ENCODE data around the gene EVX2. TPM values are rescaled to one million over a fixed set of nuclear protein-coding genes. Genes with fewer than 3 reads are reported as not detected.

The EVX2 gene
- total RNA-seq, 2 donors from 2014 or later = not detected

DNA sequence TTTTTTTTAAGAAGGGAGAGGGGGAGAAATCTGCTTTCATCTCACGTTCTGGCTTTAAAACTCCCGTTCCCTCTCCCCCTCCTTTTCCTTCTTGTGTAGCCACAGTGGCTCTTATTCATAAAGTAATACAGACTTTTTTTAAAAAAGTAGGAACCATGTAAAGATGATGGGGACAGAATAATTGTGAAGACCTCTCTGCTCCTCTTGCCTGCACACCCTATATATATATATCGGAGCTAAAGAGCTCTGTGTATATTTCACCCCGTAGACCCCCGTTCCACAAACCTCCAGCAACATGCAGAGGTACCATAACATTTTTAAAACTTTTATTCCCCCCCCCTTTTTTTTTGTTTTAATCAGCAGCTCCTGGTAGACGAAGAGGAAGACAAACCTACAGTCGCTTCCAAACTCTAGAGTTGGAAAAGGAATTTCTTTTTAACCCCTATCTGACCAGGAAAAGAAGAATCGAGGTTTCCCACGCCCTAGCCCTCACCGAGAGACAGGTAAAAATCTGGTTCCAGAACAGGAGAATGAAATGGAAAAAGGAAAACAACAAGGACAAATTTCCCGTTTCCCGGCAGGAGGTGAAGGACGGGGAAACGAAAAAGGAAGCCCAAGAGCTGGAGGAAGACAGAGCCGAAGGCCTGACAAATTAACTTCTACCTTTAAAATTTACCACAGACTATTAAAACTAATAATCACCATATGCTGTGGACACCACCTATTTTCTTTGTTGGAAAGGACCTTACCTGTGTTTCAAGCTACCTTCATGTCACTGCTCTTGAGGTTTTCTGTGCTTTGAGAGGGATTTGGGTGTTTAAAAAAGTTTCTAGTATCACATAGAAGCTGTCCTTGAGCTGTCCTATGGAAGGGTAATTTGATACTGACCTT lies 47.4 kb upstream of the EVX2 start:
- peak overlapping the region; percentile 85 for H3K4me3 ChIP-seq
- DNase-seq (ENCODE audit: low spot score) (no peak), ATAC-seq (ENCODE audit: insufficient number of reproducible peaks, low FRiP score, low read depth) (no peak)
- no peaks in the 10 kb centered on the region for H3K27me3 ChIP-seq (replicated peaks; ENCODE audit: insufficient read depth)
- no peak for TF ChIP-seq CTCF (IDR thresholded peaks at IDR 0.05)
- peak overlapping the region in 1 of 2 donors; percentile 91 for H3K27ac ChIP-seq
- H3K4me1 ChIP-seq (ENCODE audit: control insufficient read depth in 1 of 2, low read depth in 2 of 2) = peaks cover 12 to 47% of the 10 kb centered on the region in 2 donors
- no peaks in the 10 kb centered on the region for H3K9me3 ChIP-seq
- H3K36me3 ChIP-seq = no peaks in the 10 kb centered on the region

DNA sequence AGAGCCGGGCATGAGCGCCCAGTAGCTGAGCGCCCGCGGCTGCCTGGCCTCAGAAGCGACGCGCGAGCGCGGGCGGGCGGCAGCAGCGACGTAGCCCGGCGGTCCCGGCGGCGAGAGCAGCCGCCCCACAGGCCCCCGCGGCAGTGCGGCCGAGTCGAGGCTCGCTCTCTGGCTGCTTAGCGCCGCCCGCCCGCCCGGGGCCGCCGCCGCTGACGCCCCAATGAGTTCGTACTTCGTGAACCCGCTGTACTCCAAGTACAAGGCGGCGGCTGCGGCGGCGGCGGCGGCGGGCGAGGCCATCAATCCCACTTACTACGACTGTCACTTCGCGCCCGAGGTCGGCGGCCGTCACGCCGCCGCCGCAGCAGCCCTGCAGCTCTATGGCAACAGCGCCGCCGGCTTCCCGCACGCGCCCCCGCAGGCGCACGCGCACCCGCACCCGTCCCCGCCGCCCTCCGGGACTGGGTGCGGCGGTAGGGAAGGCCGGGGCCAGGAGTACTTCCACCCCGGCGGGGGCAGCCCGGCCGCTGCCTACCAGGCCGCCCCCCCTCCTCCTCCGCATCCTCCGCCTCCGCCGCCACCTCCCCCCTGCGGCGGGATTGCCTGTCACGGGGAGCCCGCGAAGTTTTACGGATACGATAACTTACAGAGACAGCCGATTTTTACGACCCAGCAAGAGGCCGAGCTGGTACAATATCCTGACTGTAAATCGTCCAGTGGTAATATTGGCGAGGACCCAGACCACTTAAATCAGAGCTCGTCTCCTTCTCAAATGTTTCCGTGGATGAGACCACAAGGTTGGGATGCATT lies 46.6 kb upstream of the EVX2 start:
- peak; percentile 34 for ATAC-seq (ENCODE audit: insufficient number of reproducible peaks, low FRiP score, low read depth)
- Histone ChIP-seq H3K4me3 (peak overlapping the region; percentile 85), H3K27ac (peak overlapping the region; percentile 76 to 91), H3K27me3 (replicated peaks; ENCODE audit: insufficient read depth) (no peaks in the 10 kb centered on the region), H3K4me1 (ENCODE audit: control insufficient read depth in 1 of 2, low read depth in 2 of 2) (peaks cover 9 to 42% of the 10 kb centered on the region in 2 donors), H3K36me3 (no peaks in the 10 kb centered on the region), H3K9me3 (no peaks in the 10 kb centered on the region)
- DNase-seq (ENCODE audit: low spot score) = no peak
- TF ChIP-seq CTCF (IDR thresholded peaks at IDR 0.05) = no peak

- Histone ChIP-seq H3K4me3 (peak overlapping the region; percentile 85), H3K27ac (peak overlapping the region; percentile 76 to 91), H3K9me3 (no peaks in the 10 kb centered on the region), H3K4me1 (ENCODE audit: control insufficient read depth in 1 of 2, low read depth in 2 of 2) (peaks cover 5 to 38% of the 10 kb centered on the region in 2 donors), H3K36me3 (no peaks in the 10 kb centered on the region), H3K27me3 (replicated peaks; ENCODE audit: insufficient read depth) (no peaks in the 10 kb centered on the region)
- DNase-seq (ENCODE audit: low spot score) (no peak), ATAC-seq (ENCODE audit: insufficient number of reproducible peaks, low FRiP score, low read depth) (peak; percentile 30)
- no peak for TF ChIP-seq CTCF (IDR thresholded peaks at IDR 0.05)
Observed at GRCh38 chr2:176129813-176130146, 46.0 kb upstream of the EVX2 start.

- Histone ChIP-seq H3K9me3 (no peaks in the 10 kb centered on the region), H3K36me3 (no peaks in the 10 kb centered on the region), H3K27me3 (replicated peaks; ENCODE audit: insufficient read depth) (no peaks in the 10 kb centered on the region), H3K27ac (peak within 1 kb of the TSS; percentile 76 to 91), H3K4me3 (peak within 1 kb of the TSS; percentile 85), H3K4me1 (ENCODE audit: control insufficient read depth in 1 of 2, low read depth in 2 of 2) (peaks cover 5 to 38% of the 10 kb centered on the region in 2 donors)
- DNase-seq (ENCODE audit: low spot score) (no peak), ATAC-seq (ENCODE audit: insufficient number of reproducible peaks, low FRiP score, low read depth) (peak; percentile 34)
- no peak for TF ChIP-seq CTCF (IDR thresholded peaks at IDR 0.05)
Observed at GRCh38 chr2:176128982-176129796, 45.4 kb upstream of the EVX2 start, which contains the start of gene HOXD8. HOXD8 (plus strand) TSS chr2:176129705; CDS start chr2:176130367, 662 bp downstream.
